Measurements from ENCODE around the gene SDK1. TPM values are rescaled to one million over a fixed set of nuclear protein-coding genes. Genes with fewer than 3 reads are reported as not detected.

SDK1 gene
- total RNA-seq, 1 donor from 2014 or later, result 5.4 TPM

- Mint-ChIP-seq H3K27me3 (ENCODE audit: unreplicated experiment) (no peaks in the 10 kb centered on the region), H3K27ac (ENCODE audit: unreplicated experiment) (no peak overlapping the region), H3K4me1 (ENCODE audit: unreplicated experiment) (peaks cover 11% of the 10 kb centered on the region), H3K4me3 (ENCODE audit: unreplicated experiment) (no peak overlapping the region), H3K36me3 (ENCODE audit: unreplicated experiment) (no peaks in the 10 kb centered on the region), H3K9me3 (ENCODE audit: unreplicated experiment) (peaks cover 3% of the 10 kb centered on the region)
- DNase-seq (ENCODE audit: extremely low spot score, unreplicated experiment), result no peak
- no peak for TF ChIP-seq CTCF (IDR thresholded peaks at IDR 0.05)
Observed at GRCh38 chr7:3888096-3888495, 587.0 kb downstream of the SDK1 start.

- Mint-ChIP-seq H3K4me1 (ENCODE audit: unreplicated experiment) (peaks cover 9% of the 10 kb centered on the region), H3K27me3 (ENCODE audit: unreplicated experiment) (no peaks in the 10 kb centered on the region), H3K27ac (ENCODE audit: unreplicated experiment) (no peak overlapping the region), H3K36me3 (ENCODE audit: unreplicated experiment) (no peaks in the 10 kb centered on the region), H3K9me3 (ENCODE audit: unreplicated experiment) (peaks cover 3% of the 10 kb centered on the region), H3K4me3 (ENCODE audit: unreplicated experiment) (no peak overlapping the region)
- no peak for TF ChIP-seq CTCF (IDR thresholded peaks at IDR 0.05)
- no peak for DNase-seq (ENCODE audit: extremely low spot score, unreplicated experiment)
Observed at GRCh38 chr7:3892157-3892556, 591.1 kb downstream of the SDK1 start.

- Mint-ChIP-seq H3K27ac (ENCODE audit: unreplicated experiment) (no peak overlapping the region), H3K27me3 (ENCODE audit: unreplicated experiment) (no peaks in the 10 kb centered on the region), H3K9me3 (ENCODE audit: unreplicated experiment) (peaks cover 3% of the 10 kb centered on the region), H3K4me3 (ENCODE audit: unreplicated experiment) (no peak overlapping the region), H3K36me3 (ENCODE audit: unreplicated experiment) (no peaks in the 10 kb centered on the region), H3K4me1 (ENCODE audit: unreplicated experiment) (peaks cover 6% of the 10 kb centered on the region)
- no peak for TF ChIP-seq CTCF (IDR thresholded peaks at IDR 0.05)
- no peak for DNase-seq (ENCODE audit: extremely low spot score, unreplicated experiment)
Observed at GRCh38 chr7:3892686-3893085, 591.6 kb downstream of the SDK1 start.

GRCh38 chr7:3893151-3893788, 592.2 kb downstream of the SDK1 start:
- no peak overlapping the region for H3K27ac Mint-ChIP-seq (ENCODE audit: unreplicated experiment)
- DNase-seq (ENCODE audit: extremely low spot score, unreplicated experiment), result no peak
- no peaks in the 10 kb centered on the region for H3K27me3 Mint-ChIP-seq (ENCODE audit: unreplicated experiment)
- peaks cover 3% of the 10 kb centered on the region for H3K9me3 Mint-ChIP-seq (ENCODE audit: unreplicated experiment)
- H3K4me3 Mint-ChIP-seq (ENCODE audit: unreplicated experiment), result no peak overlapping the region
- H3K4me1 Mint-ChIP-seq (ENCODE audit: unreplicated experiment), result no peaks in the 10 kb centered on the region
- TF ChIP-seq CTCF (IDR thresholded peaks at IDR 0.05), result no peak
- H3K36me3 Mint-ChIP-seq (ENCODE audit: unreplicated experiment), result no peaks in the 10 kb centered on the region

- Mint-ChIP-seq H3K27me3 (ENCODE audit: unreplicated experiment) (no peaks in the 10 kb centered on the region), H3K4me3 (ENCODE audit: unreplicated experiment) (no peak overlapping the region), H3K9me3 (ENCODE audit: unreplicated experiment) (peaks cover 3% of the 10 kb centered on the region), H3K4me1 (ENCODE audit: unreplicated experiment) (no peaks in the 10 kb centered on the region), H3K36me3 (ENCODE audit: unreplicated experiment) (no peaks in the 10 kb centered on the region), H3K27ac (ENCODE audit: unreplicated experiment) (no peak overlapping the region)
- no peak for DNase-seq (ENCODE audit: extremely low spot score, unreplicated experiment)
- no peak for TF ChIP-seq CTCF (IDR thresholded peaks at IDR 0.05)
Observed at GRCh38 chr7:3893789-3894153, 592.7 kb downstream of the SDK1 start.

Data from osteocyte (in vitro differentiated cells).